ENCODE results near the gene XK. TPM values are rescaled to one million over a fixed set of nuclear protein-coding genes. Genes with fewer than 3 reads are reported as not detected.
A peak's percentile ranks its signal among the peaks of the same experiment; 100 is the strongest.

Gene XK, protein sequence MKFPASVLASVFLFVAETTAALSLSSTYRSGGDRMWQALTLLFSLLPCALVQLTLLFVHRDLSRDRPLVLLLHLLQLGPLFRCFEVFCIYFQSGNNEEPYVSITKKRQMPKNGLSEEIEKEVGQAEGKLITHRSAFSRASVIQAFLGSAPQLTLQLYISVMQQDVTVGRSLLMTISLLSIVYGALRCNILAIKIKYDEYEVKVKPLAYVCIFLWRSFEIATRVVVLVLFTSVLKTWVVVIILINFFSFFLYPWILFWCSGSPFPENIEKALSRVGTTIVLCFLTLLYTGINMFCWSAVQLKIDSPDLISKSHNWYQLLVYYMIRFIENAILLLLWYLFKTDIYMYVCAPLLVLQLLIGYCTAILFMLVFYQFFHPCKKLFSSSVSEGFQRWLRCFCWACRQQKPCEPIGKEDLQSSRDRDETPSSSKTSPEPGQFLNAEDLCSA
- 10 to 100 TPM in 3 of 4 donors, 1 to 10 TPM in 1; 9.2 to 20.5 (median 13.9) TPM for total RNA-seq

DNA sequence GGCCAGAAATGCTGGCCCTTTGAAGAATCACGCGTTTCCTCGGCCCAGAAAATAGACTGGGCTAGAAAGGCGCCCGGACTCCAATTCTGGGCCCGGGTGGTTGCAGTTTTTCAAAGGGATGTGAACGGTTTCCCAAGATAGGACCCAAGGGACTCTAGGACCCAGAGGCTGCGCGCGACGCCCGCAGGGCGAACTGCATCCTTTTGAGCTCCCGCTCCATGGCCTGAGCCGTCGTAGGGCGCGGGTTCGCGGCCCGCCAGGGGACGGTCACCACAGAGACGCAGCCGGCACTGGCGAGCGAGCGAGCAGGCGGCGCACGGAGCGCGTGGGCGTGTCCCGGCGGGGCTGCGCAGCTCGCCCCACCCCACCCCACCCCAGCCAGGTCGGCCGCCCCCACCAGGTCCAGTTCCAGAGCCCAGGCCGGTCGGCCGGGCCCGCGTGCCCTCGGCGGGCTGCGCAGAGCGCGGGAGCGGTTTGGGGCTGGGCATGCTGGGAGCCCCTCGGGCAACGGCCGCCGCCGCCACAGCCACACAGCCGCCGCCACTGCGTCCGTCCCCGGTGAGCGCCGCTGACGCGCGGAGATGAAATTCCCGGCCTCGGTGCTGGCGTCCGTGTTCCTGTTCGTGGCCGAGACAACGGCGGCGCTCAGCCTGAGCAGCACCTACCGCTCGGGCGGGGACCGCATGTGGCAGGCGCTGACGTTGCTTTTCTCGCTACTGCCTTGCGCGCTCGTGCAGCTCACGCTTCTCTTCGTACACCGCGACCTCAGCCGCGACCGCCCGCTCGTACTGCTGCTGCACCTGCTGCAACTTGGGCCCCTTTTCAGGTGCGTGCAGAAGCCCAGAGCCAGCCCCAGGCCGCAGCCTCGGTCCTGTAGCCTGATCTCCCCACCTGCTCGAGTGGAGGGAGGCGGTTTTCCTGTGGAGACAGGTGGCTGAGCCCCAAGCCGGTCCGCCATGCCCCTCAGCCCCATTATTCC lies at the start of gene XK:
Gene XK (plus strand): TSS at position 411 of the 979 bp plus-strand sequence. CDS start 171 bp downstream, at position 582.
- no peaks in the 10 kb centered on the region for H3K36me3 ChIP-seq
- TF ChIP-seq POLR2A (IDR thresholded peaks at IDR 0.05) (peak in 1 of 2 donors; percentile 55), EP300 (IDR thresholded peaks at IDR 0.05) (no peak), POLR2AphosphoS5 (IDR thresholded peaks at IDR 0.05) (peak; percentile 15)
- TF ChIP-seq, protein P1, sequence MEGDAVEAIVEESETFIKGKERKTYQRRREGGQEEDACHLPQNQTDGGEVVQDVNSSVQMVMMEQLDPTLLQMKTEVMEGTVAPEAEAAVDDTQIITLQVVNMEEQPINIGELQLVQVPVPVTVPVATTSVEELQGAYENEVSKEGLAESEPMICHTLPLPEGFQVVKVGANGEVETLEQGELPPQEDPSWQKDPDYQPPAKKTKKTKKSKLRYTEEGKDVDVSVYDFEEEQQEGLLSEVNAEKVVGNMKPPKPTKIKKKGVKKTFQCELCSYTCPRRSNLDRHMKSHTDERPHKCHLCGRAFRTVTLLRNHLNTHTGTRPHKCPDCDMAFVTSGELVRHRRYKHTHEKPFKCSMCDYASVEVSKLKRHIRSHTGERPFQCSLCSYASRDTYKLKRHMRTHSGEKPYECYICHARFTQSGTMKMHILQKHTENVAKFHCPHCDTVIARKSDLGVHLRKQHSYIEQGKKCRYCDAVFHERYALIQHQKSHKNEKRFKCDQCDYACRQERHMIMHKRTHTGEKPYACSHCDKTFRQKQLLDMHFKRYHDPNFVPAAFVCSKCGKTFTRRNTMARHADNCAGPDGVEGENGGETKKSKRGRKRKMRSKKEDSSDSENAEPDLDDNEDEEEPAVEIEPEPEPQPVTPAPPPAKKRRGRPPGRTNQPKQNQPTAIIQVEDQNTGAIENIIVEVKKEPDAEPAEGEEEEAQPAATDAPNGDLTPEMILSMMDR (IDR thresholded peaks at IDR 0.05), result no peak
- WGBS, 2 donors (ENCODE audit: low coverage in 1 of 2), result no CpG with 5 or more reads among the region's 100 CpGs
- peaks cover 0 to 22% (median 0%) of the 10 kb centered on the region in 3 donors for H3K4me1 ChIP-seq
- ATAC-seq, result peak; percentile 72
- H3K4me3 ChIP-seq, result peak within 1 kb of the TSS; percentile 52 to 61
- peak within 1 kb of the TSS; percentile 88 to 92 (median 88) for H3K27ac ChIP-seq
- no peaks in the 10 kb centered on the region for H3K27me3 ChIP-seq
- H3K9me3 ChIP-seq, result no peaks in the 10 kb centered on the region

DNA sequence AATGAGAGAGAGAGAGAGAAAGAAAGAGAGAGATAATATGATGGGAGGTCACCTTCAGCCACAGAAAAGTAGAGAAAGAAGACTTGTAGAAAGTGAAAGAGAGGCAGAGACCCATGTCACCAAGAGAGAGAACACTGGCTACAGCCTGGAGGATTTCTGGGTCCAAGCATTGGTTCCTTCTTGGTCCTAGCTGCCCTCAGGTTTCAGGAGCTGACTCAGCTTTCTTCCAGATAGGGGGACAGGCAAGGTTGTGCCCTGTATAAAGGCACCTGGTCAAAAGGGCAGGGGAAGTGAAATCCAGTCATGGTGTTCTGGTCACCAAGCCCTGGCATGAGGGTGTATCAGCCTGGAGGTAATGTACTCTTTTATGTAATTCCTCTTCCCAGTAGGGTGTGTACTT lies 47.5 kb upstream of the XK start:
- TF ChIP-seq POLR2A (IDR thresholded peaks at IDR 0.05) (no peak), POLR2AphosphoS5 (IDR thresholded peaks at IDR 0.05) (no peak), EP300 (IDR thresholded peaks at IDR 0.05) (no peak)
- TF ChIP-seq, protein P1 (IDR thresholded peaks at IDR 0.05), result no peak
- Histone ChIP-seq H3K27ac (no peak overlapping the region), H3K27me3 (no peaks in the 10 kb centered on the region), H3K9me3 (no peaks in the 10 kb centered on the region), H3K36me3 (no peaks in the 10 kb centered on the region), H3K4me1 (no peaks in the 10 kb centered on the region), H3K4me3 (no peak overlapping the region)
- ATAC-seq, result no peak

DNA sequence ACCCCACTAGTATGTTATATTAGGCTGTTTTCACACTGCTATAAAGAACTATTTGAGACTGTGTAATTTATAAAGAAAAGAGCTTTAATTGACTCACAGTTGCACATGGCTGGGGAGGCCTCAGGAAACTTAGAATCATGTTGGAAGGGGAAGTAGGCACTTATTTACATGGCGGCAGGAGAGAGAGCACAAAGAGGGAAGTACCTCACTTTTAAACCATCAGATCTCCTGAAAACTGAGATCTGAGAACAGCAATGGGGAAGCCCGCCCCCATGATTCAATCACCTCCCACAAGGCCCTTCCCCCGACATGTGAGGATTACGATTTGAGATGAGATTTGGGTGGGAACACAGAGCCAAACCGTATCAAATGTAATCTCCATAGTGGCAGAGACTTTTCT lies 45.4 kb upstream of the XK start:
- no peaks in the 10 kb centered on the region for H3K9me3 ChIP-seq
- no peaks in the 10 kb centered on the region for H3K4me1 ChIP-seq
- H3K27me3 ChIP-seq, result no peaks in the 10 kb centered on the region
- no peak overlapping the region for H3K27ac ChIP-seq
- 65 to 83% methylated on average over 1 to 2 of the region's 5 CpGs for WGBS, 2 donors (ENCODE audit: low coverage in 1 of 2)
- ATAC-seq, result no peak
- TF ChIP-seq POLR2AphosphoS5 (IDR thresholded peaks at IDR 0.05) (no peak), EP300 (IDR thresholded peaks at IDR 0.05) (no peak), POLR2A (IDR thresholded peaks at IDR 0.05) (no peak)
- TF ChIP-seq, protein P1 (IDR thresholded peaks at IDR 0.05), result no peak
- H3K4me3 ChIP-seq, result no peak overlapping the region
- H3K36me3 ChIP-seq, result no peaks in the 10 kb centered on the region

DNA sequence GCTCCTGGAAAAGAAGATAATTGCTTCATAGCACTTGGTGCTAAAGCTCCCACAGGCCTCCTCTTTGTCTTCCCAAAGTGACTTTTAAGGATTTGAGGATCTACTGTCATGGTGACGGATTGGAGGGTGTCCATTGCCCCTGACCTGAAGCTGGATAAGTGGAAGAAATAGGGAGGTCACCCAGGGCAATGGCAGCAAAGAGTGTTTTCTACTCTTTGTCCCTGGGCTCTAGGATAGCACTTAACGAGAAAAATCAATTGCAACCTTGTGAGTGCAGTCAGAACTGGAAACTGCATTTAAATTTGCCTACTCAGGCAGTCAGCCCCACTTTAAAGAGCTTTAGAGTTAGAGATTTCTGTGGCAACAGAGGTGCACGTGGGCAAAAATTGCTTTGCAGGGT lies 43.7 kb upstream of the XK start:
- no peaks in the 10 kb centered on the region for H3K4me1 ChIP-seq
- no peak overlapping the region for H3K4me3 ChIP-seq
- no peaks in the 10 kb centered on the region for H3K27me3 ChIP-seq
- no peaks in the 10 kb centered on the region for H3K9me3 ChIP-seq
- H3K27ac ChIP-seq, result no peak overlapping the region
- no peak for ATAC-seq
- TF ChIP-seq POLR2AphosphoS5 (IDR thresholded peaks at IDR 0.05) (no peak), POLR2A (IDR thresholded peaks at IDR 0.05) (no peak)
- TF ChIP-seq, protein P1 (IDR thresholded peaks at IDR 0.05), result no peak
- no peaks in the 10 kb centered on the region for H3K36me3 ChIP-seq
- WGBS, 2 donors (ENCODE audit: low coverage in 1 of 2), result 43 to 60% methylated on average over 1 of the region's 3 CpGs

All from gastroesophageal sphincter (tissue), 4 donors.